ENCODE measurements around the gene FLNC. TPM values are rescaled to one million over a fixed set of nuclear protein-coding genes. Genes with fewer than 3 reads are reported as not detected.

The FLNC gene
- total and polyA plus RNA-seq, 3 donors from 2014 or later = 8.8 to 21.4 (median 14.4) TPM

- TF ChIP-seq CTCF (IDR thresholded peaks at IDR 0.05) = no peak
- no peak for TF ChIP-seq POLR2A (IDR thresholded peaks at IDR 0.05)
- H3K4me1 ChIP-seq = no peaks in the 10 kb centered on the region
- no peak overlapping the region for H3K4me3 ChIP-seq
- WGBS, 2 donors = 85 to 87% methylated on average over 6 to 7 of the region's 7 CpGs
- no peak overlapping the region for H3K27ac ChIP-seq
- intact Hi-C loops (cut with DNase I; ENCODE audit: low total_unique reads) = loop anchor here (10.0 kb wide), 1 partner anchor 273 kb away; no protein-coding TSS in a partner anchor
- H3K27me3 ChIP-seq = no peaks in the 10 kb centered on the region
- H3K36me3 ChIP-seq (ENCODE audit: low read depth, missing control alignments) = no peaks in the 10 kb centered on the region
- no peaks in the 10 kb centered on the region for H3K9me3 ChIP-seq
- DNase-seq = no peak
Observed at GRCh38 chr7:128888039-128888755, 58.0 kb downstream of the FLNC start.

GRCh38 chr7:128888756-128889095 is 58.5 kb downstream of the FLNC start:
- Histone ChIP-seq H3K9me3 (no peaks in the 10 kb centered on the region), H3K4me1 (no peaks in the 10 kb centered on the region), H3K36me3 (ENCODE audit: low read depth, missing control alignments) (no peaks in the 10 kb centered on the region), H3K27ac (no peak overlapping the region), H3K27me3 (no peaks in the 10 kb centered on the region), H3K4me3 (no peak overlapping the region)
- WGBS, 2 donors = 75 to 86% methylated on average over 11 of the region's 11 CpGs
- intact Hi-C loops (cut with DNase I; ENCODE audit: low total_unique reads) = loop anchor here (10.0 kb wide), 1 partner anchor 274 kb away; no protein-coding TSS in a partner anchor
- no peak for TF ChIP-seq POLR2A (IDR thresholded peaks at IDR 0.05)
- TF ChIP-seq CTCF (IDR thresholded peaks at IDR 0.05) = no peak
- no peak for DNase-seq

- intact Hi-C loops (cut with DNase I; ENCODE audit: low total_unique reads) = loop anchor here (10.0 kb wide), 1 partner anchor 274 kb away; no protein-coding TSS in a partner anchor
- 83 to 84% methylated on average over 8 of the region's 8 CpGs for WGBS, 2 donors
Observed at GRCh38 chr7:128889121-128889520, 58.9 kb downstream of the FLNC start.

GRCh38 chr7:128890306-128891109 is 60.3 kb downstream of the FLNC start:
- TF ChIP-seq CTCF (IDR thresholded peaks at IDR 0.05) (no peak), POLR2A (IDR thresholded peaks at IDR 0.05) (no peak)
- whole genome bisulfite sequencing, 2 donors = 19 to 29% methylated on average over 22 to 31 of the region's 67 CpGs
- Histone ChIP-seq H3K27ac (no peak overlapping the region), H3K36me3 (ENCODE audit: low read depth, missing control alignments) (no peaks in the 10 kb centered on the region), H3K4me1 (no peaks in the 10 kb centered on the region), H3K4me3 (peak overlapping the region; percentile 39 to 41), H3K9me3 (no peaks in the 10 kb centered on the region), H3K27me3 (no peaks in the 10 kb centered on the region)
- DNase-seq = no peak
- intact Hi-C loops (cut with DNase I; ENCODE audit: low total_unique reads) = no loop called here

More at GRCh38 chr7:128889121-128889520, 58.9 kb downstream of the FLNC start:
- Histone ChIP-seq H3K27me3 (no peaks in the 10 kb centered on the region), H3K4me3 (no peak overlapping the region), H3K9me3 (no peaks in the 10 kb centered on the region), H3K27ac (no peak overlapping the region), H3K4me1 (no peaks in the 10 kb centered on the region), H3K36me3 (ENCODE audit: low read depth, missing control alignments) (no peaks in the 10 kb centered on the region)
- TF ChIP-seq CTCF (IDR thresholded peaks at IDR 0.05) = no peak
- no peak for TF ChIP-seq POLR2A (IDR thresholded peaks at IDR 0.05)
- DNase-seq = no peak

All from testis (tissue), 3 donors.